Testis (tissue), 3 donors: Measurements from ENCODE around the gene SORCS3. TPM values are rescaled to one million over a fixed set of nuclear protein-coding genes. Genes with fewer than 3 reads are reported as not detected.

Experiments used
- DNase-seq: peaks from one replicate; pipeline ENCODE4 v3.0.0-alpha.2; 2019
- H3K27ac ChIP-seq, 2 donors: fragments of 200-600 bp; sonication (generic); one replicate each; pipeline ENCODE4 v1.5.1; 2019
- H3K27me3 ChIP-seq: fragments of 200-600 bp; sonication (generic); one replicate; pipeline ENCODE4 v1.5.1; 2019
- H3K36me3 ChIP-seq: fragments of 200-600 bp; sonication (generic); one replicate; pipeline ENCODE4 v1.5.1; 2017; ENCODE audit warnings: low read depth; ENCODE audit errors: missing control alignments
- H3K4me1 ChIP-seq: fragments of 200-600 bp; sonication (generic); one replicate; pipeline ENCODE4 v1.5.1; 2019
- H3K4me3 ChIP-seq, 2 donors: fragments of 200-600 bp; sonication (generic); one replicate each; pipeline ENCODE4 v1.5.1; 2017 to 2019
- H3K9me3 ChIP-seq: fragments of 200-600 bp; sonication (generic); one replicate; pipeline ENCODE4 v1.5.1; 2017
- POLR2A ChIP-seq: fragments of 450-650 bp; IDR thresholded peaks from one replicate; pipeline ENCODE4 v1.6.1; 2017; ENCODE audit warnings: antibody characterized with exemption, mild to moderate bottlenecking, moderate library complexity
- WGBS, 2 donors: methylation state at CpG; one replicate each; pipeline ENCODE4 v1.1.5; 2018; 5-methylcytosine and 5-hydroxymethylcytosine counted together
- intact Hi-C: fragments of 100-400 bp; cut with DNase I; formaldehyde crosslinking; loops from one replicate; pipeline ENCODE4 v1.15.1; 2023; ENCODE audit warnings: low total_unique reads
- polyA plus RNA-seq: library from polyadenylated mRNA; stranded (reverse); fragments of 350-450 nt; fragmentation: Illumina TruSeq; extraction: RNeasy Lipid Tissue Mini Kit (QIAGEN cat#74804); gene quantifications from one replicate; pipeline ENCODE4 v1.2.3, GENCODE V29; 2014; ENCODE audit warnings: low read depth, low replicate concordance; ENCODE audit not compliant: insufficient read depth
- total RNA-seq, 2 donors: library from RNA; depleted of rRNA; stranded (reverse); fragments of >200 nt; gene quantifications; one replicate each; pipeline ENCODE4 v1.2.3, GENCODE V29; 2016
- TF ChIP-seq, protein P1 (sequence below), 3 experiments: fragments of 450-650 bp in 2 of 3; fragments of 200-600 bp in 1 of 3; sonication (generic) in 1 of 3; IDR thresholded peaks; one replicate each; pipeline ENCODE4 v1.5.1; 2016 to 2019; ENCODE audit warnings: antibody characterized with exemption in 3 of 3, mild to moderate bottlenecking in 2 of 3, moderate library complexity in 1 of 3

SORCS3 gene
- total and polyA plus RNA-seq, 3 donors from 2014 or later, result 1.3 to 2.2 (median 1.7) TPM

DNA sequence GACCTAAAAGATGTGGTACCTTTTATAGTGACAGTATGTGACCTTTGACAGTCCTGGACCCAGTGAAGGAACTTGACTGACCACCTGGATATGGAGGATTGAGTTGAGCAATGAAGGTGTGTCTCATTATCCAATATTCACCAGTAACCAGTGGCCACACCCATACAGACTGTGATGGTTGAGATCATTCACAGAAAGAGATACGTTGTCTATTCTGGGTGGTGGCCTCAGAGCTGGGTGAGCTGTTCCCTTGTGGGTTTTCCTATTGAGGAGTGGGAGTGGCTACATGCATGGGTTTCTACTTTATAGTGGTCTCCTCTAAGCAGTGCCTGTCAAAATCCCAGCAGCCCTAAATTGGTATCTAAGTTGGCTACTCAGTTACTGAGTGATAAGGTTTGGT, 507.4 kb downstream of the SORCS3 start:
- DNase-seq, result no peak
- H3K27me3 ChIP-seq, result no peaks in the 10 kb centered on the region
- intact Hi-C loops, result no loop called here
- 0% methylated on average over 1 of the region's 1 CpG for WGBS, 2 donors
- H3K36me3 ChIP-seq, result no peaks in the 10 kb centered on the region
- no peak overlapping the region for H3K27ac ChIP-seq
- no peaks in the 10 kb centered on the region for H3K4me1 ChIP-seq
- no peak for TF ChIP-seq POLR2A
- TF ChIP-seq, protein P1, sequence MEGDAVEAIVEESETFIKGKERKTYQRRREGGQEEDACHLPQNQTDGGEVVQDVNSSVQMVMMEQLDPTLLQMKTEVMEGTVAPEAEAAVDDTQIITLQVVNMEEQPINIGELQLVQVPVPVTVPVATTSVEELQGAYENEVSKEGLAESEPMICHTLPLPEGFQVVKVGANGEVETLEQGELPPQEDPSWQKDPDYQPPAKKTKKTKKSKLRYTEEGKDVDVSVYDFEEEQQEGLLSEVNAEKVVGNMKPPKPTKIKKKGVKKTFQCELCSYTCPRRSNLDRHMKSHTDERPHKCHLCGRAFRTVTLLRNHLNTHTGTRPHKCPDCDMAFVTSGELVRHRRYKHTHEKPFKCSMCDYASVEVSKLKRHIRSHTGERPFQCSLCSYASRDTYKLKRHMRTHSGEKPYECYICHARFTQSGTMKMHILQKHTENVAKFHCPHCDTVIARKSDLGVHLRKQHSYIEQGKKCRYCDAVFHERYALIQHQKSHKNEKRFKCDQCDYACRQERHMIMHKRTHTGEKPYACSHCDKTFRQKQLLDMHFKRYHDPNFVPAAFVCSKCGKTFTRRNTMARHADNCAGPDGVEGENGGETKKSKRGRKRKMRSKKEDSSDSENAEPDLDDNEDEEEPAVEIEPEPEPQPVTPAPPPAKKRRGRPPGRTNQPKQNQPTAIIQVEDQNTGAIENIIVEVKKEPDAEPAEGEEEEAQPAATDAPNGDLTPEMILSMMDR (IDR thresholded peaks at IDR 0.05), result no peak
- H3K9me3 ChIP-seq, result no peaks in the 10 kb centered on the region
- H3K4me3 ChIP-seq, result no peak overlapping the region

GRCh38 chr10:105148921-105149320, 507.8 kb downstream of the SORCS3 start:
- H3K4me3 ChIP-seq, result no peak overlapping the region
- intact Hi-C loops, result no loop called here
- H3K36me3 ChIP-seq, result no peaks in the 10 kb centered on the region
- 84 to 90% methylated on average over 2 of the region's 2 CpGs for WGBS, 2 donors
- TF ChIP-seq, protein P1 (IDR thresholded peaks at IDR 0.05), result no peak
- TF ChIP-seq POLR2A, result no peak
- H3K27ac ChIP-seq, result no peak overlapping the region
- no peaks in the 10 kb centered on the region for H3K4me1 ChIP-seq
- no peaks in the 10 kb centered on the region for H3K9me3 ChIP-seq
- no peak for DNase-seq
- no peaks in the 10 kb centered on the region for H3K27me3 ChIP-seq

GRCh38 chr10:105149371-105149891, 508.3 kb downstream of the SORCS3 start:
- TF ChIP-seq, protein P1 (IDR thresholded peaks at IDR 0.05), result no peak
- TF ChIP-seq POLR2A, result no peak
- Histone ChIP-seq H3K9me3 (no peaks in the 10 kb centered on the region), H3K36me3 (no peaks in the 10 kb centered on the region), H3K4me3 (no peak overlapping the region), H3K27me3 (no peaks in the 10 kb centered on the region), H3K4me1 (no peaks in the 10 kb centered on the region), H3K27ac (no peak overlapping the region)
- intact Hi-C loops, result no loop called here
- no peak for DNase-seq

GRCh38 chr10:105150259-105150880, 509.3 kb downstream of the SORCS3 start:
- intact Hi-C loops, result no loop called here
- H3K27ac ChIP-seq, result no peak overlapping the region
- no peaks in the 10 kb centered on the region for H3K27me3 ChIP-seq
- TF ChIP-seq, protein P1 (IDR thresholded peaks at IDR 0.05), result no peak
- no peak for TF ChIP-seq POLR2A
- H3K4me1 ChIP-seq, result no peaks in the 10 kb centered on the region
- no peaks in the 10 kb centered on the region for H3K36me3 ChIP-seq
- H3K4me3 ChIP-seq, result no peak overlapping the region
- DNase-seq, result no peak
- H3K9me3 ChIP-seq, result no peaks in the 10 kb centered on the region
- WGBS, 2 donors, result 58 to 68% methylated on average over 4 of the region's 4 CpGs

DNA sequence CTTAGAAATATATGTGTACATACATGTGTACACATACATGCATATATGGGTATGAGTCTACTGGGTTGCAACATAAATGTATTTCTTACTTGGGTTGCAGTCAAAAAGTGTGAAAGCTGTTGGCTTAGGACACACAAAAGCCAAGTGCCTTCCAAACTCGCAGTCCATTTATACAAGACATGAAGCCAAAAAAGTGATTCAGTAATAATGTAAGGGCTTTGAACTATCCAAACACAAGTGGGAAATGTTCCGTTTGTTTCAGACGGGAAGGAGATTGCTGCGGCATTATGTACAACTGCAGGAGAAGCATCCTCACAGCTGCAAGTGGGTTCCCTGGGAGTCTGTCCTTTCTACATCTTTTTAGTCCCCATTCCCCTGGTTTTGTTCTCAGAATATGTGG, 513.6 kb downstream of the SORCS3 start:
- H3K27ac ChIP-seq, result no peak overlapping the region
- no peak overlapping the region for H3K4me3 ChIP-seq
- H3K9me3 ChIP-seq, result no peaks in the 10 kb centered on the region
- H3K4me1 ChIP-seq, result no peaks in the 10 kb centered on the region
- H3K27me3 ChIP-seq, result no peaks in the 10 kb centered on the region
- DNase-seq, result no peak
- intact Hi-C loops, result no loop called here
- WGBS, 2 donors, result 73 to 84% methylated on average over 4 of the region's 4 CpGs
- no peaks in the 10 kb centered on the region for H3K36me3 ChIP-seq
- TF ChIP-seq, protein P1 (IDR thresholded peaks at IDR 0.05), result no peak
- no peak for TF ChIP-seq POLR2A
